Endothelial cell of umbilical vein (primary cell): ENCODE results near the gene PDPN. TPM values are rescaled to one million over a fixed set of nuclear protein-coding genes. Genes with fewer than 3 reads are reported as not detected.

Experiments
- BruUV-seq: library from RNA; stranded (reverse); fragments of 400-500 nt; replicated peaks from 2 replicates; lab custom pipeline; 2021; lab: Mats Ljungman, UMichigan
- CTCF ChIA-PET: fragments of 300-600, 350-600 bp; sonication (Branson Sonifier 250); formaldehyde crosslinking; loops from one replicate; lab custom pipeline; 2021; ENCODE audit warnings: antibody characterized with exemption, inconsistent platforms; lab: Charles Lee
- POLR2A ChIA-PET: fragments of 300-600, 350-600 bp; sonication (Branson Sonifier 250); formaldehyde crosslinking; loops from one replicate; lab custom pipeline; 2021; ENCODE audit warnings: antibody characterized with exemption, inconsistent platforms; lab: Charles Lee
- DNase-seq: peaks from one replicate; pipeline ENCODE4 v3.0.0-alpha.2; 2011; ENCODE audit warnings: low read depth, low spot score
- FAIRE-seq: peaks from 2 replicates; lab custom pipeline; 2011; peaks lifted over from hg19 to GRCh38; lab: Jason Lieb, UNC
- H2AFZ ChIP-seq: 2 replicates; pipeline ENCODE4 v1.6.0; 2012; ENCODE audit warnings: low read depth, low read length, control low read depth, inconsistent platforms
- H3K27ac ChIP-seq: 2 replicates; pipeline ENCODE4 v1.5.1; 2011; ENCODE audit warnings: low read depth, mild to moderate bottlenecking, control low read depth, low read length, moderate library complexity; ENCODE audit not compliant: insufficient read depth
- H3K27me3 ChIP-seq, 2 experiments: 2 replicates each; pipeline versions ENCODE4 v1.6.0 to v1.6.1; 2011; ENCODE audit warnings: low read length in 2 of 2, mixed read lengths in 1 of 2; ENCODE audit not compliant: control insufficient read depth in 2 of 2, insufficient read depth in 2 of 2
- H3K36me3 ChIP-seq, 2 experiments: 2 replicates in 1 of 2; 3 replicates in 1 of 2; pipeline ENCODE4 v1.5.1; 2011; ENCODE audit warnings: low read length in 2 of 2, mild to moderate bottlenecking in 1 of 2, moderate library complexity in 1 of 2; ENCODE audit not compliant: control insufficient read depth in 2 of 2, insufficient read depth in 2 of 2; ENCODE audit errors: extremely low read depth in 1 of 2
- H3K4me1 ChIP-seq: 3 replicates; pipeline ENCODE4 v1.5.1; 2011; ENCODE audit warnings: mild to moderate bottlenecking, low read length; ENCODE audit not compliant: control insufficient read depth, insufficient read depth; ENCODE audit errors: extremely low read depth
- H3K4me2 ChIP-seq: 2 replicates; pipeline ENCODE4 v1.6.1; 2011; ENCODE audit warnings: low read length, control low read depth, mixed read lengths; ENCODE audit not compliant: insufficient read depth
- H3K4me3 ChIP-seq, 3 experiments: fragments of 200-600 bp in 1 of 3; sonication (generic), shearing (Covaris generic) in 1 of 3; replicated peaks in 1 of 3; 2 replicates each; pipeline ENCODE4 v1.5.1; 2011 to 2016; ENCODE audit warnings: control low read depth in 3 of 3, low read length in 3 of 3, mild to moderate bottlenecking in 2 of 3, inconsistent platforms in 1 of 3, low read depth in 1 of 3, moderate library complexity in 1 of 3; ENCODE audit not compliant: insufficient read depth in 1 of 3
- H3K79me2 ChIP-seq: 2 replicates; pipeline ENCODE4 v1.6.0; 2012; ENCODE audit warnings: low read length, inconsistent platforms; ENCODE audit not compliant: control insufficient read depth, insufficient read depth
- H3K9ac ChIP-seq: replicated peaks from 2 replicates; pipeline ENCODE3; 2011; ENCODE audit warnings: low read length, control low read depth; ENCODE audit not compliant: insufficient read depth; ENCODE audit errors: extremely low read depth
- H3K9me1 ChIP-seq: replicated peaks from 3 replicates; pipeline ENCODE4 v1.6.0; 2011; ENCODE audit warnings: mild to moderate bottlenecking, low read length; ENCODE audit not compliant: control insufficient read depth, insufficient read depth; ENCODE audit errors: extremely low read depth
- H3K9me3 ChIP-seq: replicated peaks from 2 replicates; pipeline ENCODE4 v1.5.1; 2012; ENCODE audit warnings: low read length, inconsistent platforms; ENCODE audit not compliant: control insufficient read depth, insufficient read depth
- H4K20me1 ChIP-seq: replicated peaks from 2 replicates; pipeline ENCODE3; 2011; ENCODE audit warnings: mild to moderate bottlenecking, low read length; ENCODE audit not compliant: control insufficient read depth, insufficient read depth; ENCODE audit errors: extremely low read depth
- EZH2 ChIP-seq: IDR thresholded peaks from 2 replicates; pipeline ENCODE4 v1.6.1; 2012; ENCODE audit warnings: borderline replicate concordance, low read depth, mild to moderate bottlenecking, moderate library complexity, low read length, inconsistent platforms; ENCODE audit not compliant: severe bottlenecking
- FOS ChIP-seq: IDR thresholded peaks from 2 replicates; pipeline ENCODE4 v1.6.1; 2011; ENCODE audit warnings: mild to moderate bottlenecking, low read length, moderate library complexity, borderline replicate concordance; ENCODE audit not compliant: insufficient read depth
- GATA2 ChIP-seq: IDR thresholded peaks from 2 replicates; pipeline ENCODE4 v1.7.0; 2011; ENCODE audit warnings: low read depth, mild to moderate bottlenecking, moderate library complexity, mixed read lengths, low read length; ENCODE audit not compliant: insufficient read length, insufficient read depth
- JUN ChIP-seq: IDR thresholded peaks from 2 replicates; pipeline ENCODE4 v1.6.1; 2011; ENCODE audit warnings: borderline replicate concordance, low read depth; ENCODE audit not compliant: insufficient read length, insufficient read depth
- MYC ChIP-seq: IDR thresholded peaks from one replicate; pipeline ENCODE4 v1.6.1; 2011; ENCODE audit warnings: mild to moderate bottlenecking, low read depth, low read length
- POLR2A ChIP-seq: IDR thresholded peaks from 2 replicates; pipeline ENCODE4 v1.6.1; 2012; ENCODE audit warnings: low read depth, mild to moderate bottlenecking, control low read depth, low read length
- POLR2AphosphoS5 ChIP-seq: IDR thresholded peaks from 2 replicates; pipeline ENCODE4 v1.6.1; 2012; ENCODE audit warnings: low read depth, mild to moderate bottlenecking, control low read depth, low read length, moderate library complexity; ENCODE audit not compliant: insufficient read depth
- dilution Hi-C: fragments of 300-500 bp; cut with MboI; formaldehyde crosslinking; loops from one replicate; pipeline ENCODE4 v1.15.0; 2019; ENCODE audit warnings: low sequenced_read_pairs; ENCODE audit not compliant: extremely low pct_ligation_motif_present
- intact Hi-C: fragments of 100-400 bp; cut with micrococcal nuclease; formaldehyde crosslinking; loops from one replicate; pipeline ENCODE4 v1.10.0; 2022
- polyA plus RNA-seq, 4 experiments: library from polyadenylated mRNA; depleted of rRNA in 3 of 4; stranded (reverse) in 3 of 4; unstranded in 1 of 4; fragments of >200 nt; gene quantifications; 2 replicates each; pipeline versions ENCODE4 v1.2.1 to v1.2.3, GENCODE V29; 2011 to 2012; ENCODE audit warnings: missing spikeins in 1 of 4
- total RNA-seq: library from RNA; stranded (reverse); gene quantifications from 2 replicates; pipeline ENCODE4 v1.2.3, GENCODE V29; 2021
- TF ChIP-seq, protein P1 (sequence below), 2 donors: IDR thresholded peaks; 1 replicate in 1 of 2; 2 replicates in 1 of 2; pipeline ENCODE4 v1.5.1; 2011; ENCODE audit warnings: low read length in 2 of 2, mild to moderate bottlenecking in 2 of 2, moderate library complexity in 2 of 2, control low read depth in 1 of 2, inconsistent platforms in 1 of 2, low read depth in 1 of 2; ENCODE audit not compliant: insufficient read depth in 1 of 2; ENCODE audit errors: extremely low read depth in 1 of 2
- TF ChIP-seq, protein P2 (sequence below): IDR thresholded peaks from 2 replicates; pipeline ENCODE4 v1.6.1; 2011; ENCODE audit not compliant: insufficient read depth, insufficient read length

The PDPN gene
- total and polyA plus RNA-seq, 2 donors (not counting 3 experiments of a cell fraction or from before 2014, with no cell fraction given), result not detected

DNA sequence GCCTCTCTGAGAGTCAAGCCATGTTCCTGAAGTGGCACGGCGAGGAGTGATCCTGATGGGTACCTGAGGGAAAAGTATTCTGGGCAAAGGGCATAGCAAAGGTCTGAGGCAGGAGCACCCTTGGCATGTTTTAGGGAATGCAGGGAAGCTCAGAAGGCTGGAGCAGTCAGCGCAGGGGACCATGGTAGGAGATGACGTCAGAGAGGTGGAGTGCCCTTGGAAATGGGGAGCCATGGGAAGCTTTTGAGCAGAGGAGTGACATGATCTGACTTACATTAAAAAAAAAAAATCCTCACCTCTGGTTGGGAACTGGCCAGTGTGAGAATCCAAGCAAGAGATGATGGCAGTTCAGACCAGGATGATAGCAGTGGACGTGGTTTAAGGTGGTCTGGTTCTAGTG, 37.2 kb downstream of the PDPN start:
- Histone ChIP-seq H3K27me3 (no peaks in the 10 kb centered on the region), H4K20me1 (no peaks in the 10 kb centered on the region), H3K27ac (no peak overlapping the region), H3K9ac (no peak overlapping the region), H2AFZ (no peak overlapping the region), H3K79me2 (no peaks in the 10 kb centered on the region), H3K4me1 (no peaks in the 10 kb centered on the region), H3K9me1 (no peaks in the 10 kb centered on the region), H3K4me3 (no peak overlapping the region), H3K36me3 (no peaks in the 10 kb centered on the region), H3K4me2 (no peak overlapping the region), H3K9me3 (peaks cover 4% of the 10 kb centered on the region)
- dilution Hi-C loops, result no loop called here
- ChIA-PET CTCF (no interaction called here), POLR2A (no interaction called here)
- intact Hi-C loops, result no loop called here
- FAIRE-seq, result no peak
- DNase-seq, result no peak
- BruUV-seq, result no TSS peak
- TF ChIP-seq GATA2, result no peak

DNA sequence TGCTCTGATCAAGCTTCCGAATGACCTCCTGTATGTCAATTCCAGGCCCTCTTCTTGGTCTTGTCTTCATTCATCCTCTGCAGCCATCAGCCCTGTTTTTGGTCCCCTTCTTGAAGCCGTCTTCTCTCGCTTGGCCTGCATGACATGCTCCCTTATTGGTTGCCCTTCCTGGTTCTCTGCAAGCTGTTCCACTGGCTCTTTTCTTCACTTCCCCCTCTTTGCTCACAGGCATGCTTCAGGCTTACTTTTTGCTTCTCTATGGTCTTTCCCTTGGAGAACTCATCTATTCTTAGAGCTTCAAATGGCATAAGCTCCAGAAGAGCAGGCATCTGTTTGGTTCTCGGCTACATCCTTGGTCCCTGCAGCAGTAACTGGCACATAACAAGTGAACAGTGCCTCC, 38.8 kb downstream of the PDPN start:
- no peaks in the 10 kb centered on the region for H3K4me1 ChIP-seq
- POLR2A ChIA-PET, result no interaction called here
- peaks cover 2% of the 10 kb centered on the region for H3K9me3 ChIP-seq
- no TSS peak for BruUV-seq
- H3K36me3 ChIP-seq, result no peaks in the 10 kb centered on the region
- FAIRE-seq (no peak), DNase-seq (no peak)
- no peak overlapping the region for H3K4me2 ChIP-seq
- H2AFZ ChIP-seq, result no peak overlapping the region
- H3K4me3 ChIP-seq, result no peak overlapping the region
- H3K27me3 ChIP-seq, result no peaks in the 10 kb centered on the region
- H3K27ac ChIP-seq, result no peak overlapping the region
- H3K9me1 ChIP-seq, result no peaks in the 10 kb centered on the region
- no peaks in the 10 kb centered on the region for H3K79me2 ChIP-seq
- H3K9ac ChIP-seq, result no peak overlapping the region
- dilution Hi-C loops (no loop called here), intact Hi-C loops (no loop called here)
- no peaks in the 10 kb centered on the region for H4K20me1 ChIP-seq
- CTCF ChIA-PET, result no interaction called here
- no peak for TF ChIP-seq POLR2AphosphoS5
- TF ChIP-seq, protein P1, sequence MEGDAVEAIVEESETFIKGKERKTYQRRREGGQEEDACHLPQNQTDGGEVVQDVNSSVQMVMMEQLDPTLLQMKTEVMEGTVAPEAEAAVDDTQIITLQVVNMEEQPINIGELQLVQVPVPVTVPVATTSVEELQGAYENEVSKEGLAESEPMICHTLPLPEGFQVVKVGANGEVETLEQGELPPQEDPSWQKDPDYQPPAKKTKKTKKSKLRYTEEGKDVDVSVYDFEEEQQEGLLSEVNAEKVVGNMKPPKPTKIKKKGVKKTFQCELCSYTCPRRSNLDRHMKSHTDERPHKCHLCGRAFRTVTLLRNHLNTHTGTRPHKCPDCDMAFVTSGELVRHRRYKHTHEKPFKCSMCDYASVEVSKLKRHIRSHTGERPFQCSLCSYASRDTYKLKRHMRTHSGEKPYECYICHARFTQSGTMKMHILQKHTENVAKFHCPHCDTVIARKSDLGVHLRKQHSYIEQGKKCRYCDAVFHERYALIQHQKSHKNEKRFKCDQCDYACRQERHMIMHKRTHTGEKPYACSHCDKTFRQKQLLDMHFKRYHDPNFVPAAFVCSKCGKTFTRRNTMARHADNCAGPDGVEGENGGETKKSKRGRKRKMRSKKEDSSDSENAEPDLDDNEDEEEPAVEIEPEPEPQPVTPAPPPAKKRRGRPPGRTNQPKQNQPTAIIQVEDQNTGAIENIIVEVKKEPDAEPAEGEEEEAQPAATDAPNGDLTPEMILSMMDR (IDR thresholded peaks at IDR 0.05; ENCODE audit: extremely low read depth in 1 of 2, insufficient read depth in 1 of 2, low read depth in 1 of 2, low read length in 2 of 2), result no peak
- TF ChIP-seq JUN, result no peak
- no peak for TF ChIP-seq MYC
- TF ChIP-seq FOS, result no peak
- no peak for TF ChIP-seq GATA2
- no peak for TF ChIP-seq POLR2A
- TF ChIP-seq, protein P2, sequence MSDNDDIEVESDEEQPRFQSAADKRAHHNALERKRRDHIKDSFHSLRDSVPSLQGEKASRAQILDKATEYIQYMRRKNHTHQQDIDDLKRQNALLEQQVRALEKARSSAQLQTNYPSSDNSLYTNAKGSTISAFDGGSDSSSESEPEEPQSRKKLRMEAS, result no peak
- TF ChIP-seq EZH2, result no peak
